GM21576 (cell line): ENCODE data around the gene PBX2.
A peak's percentile ranks its signal among the peaks of the same experiment; 100 is the strongest.
"Not testable (repeated sequence)": the region's sequence is repeated elsewhere in the genome, so short reads cannot be mapped to it uniquely, and the experiment has no call there.

Experiments
- ATAC-seq: cut with Tn5 transposase; IDR thresholded peaks from one replicate; pipeline ENCODE4 v1.9.1; 2021; ENCODE audit warnings: mild to moderate bottlenecking, moderate library complexity; ENCODE audit not compliant: unreplicated experiment

Gene PBX2

GRCh38 chr6:32187725-32188380 lies 2.1 kb downstream of the PBX2 start:
- not testable (repeated sequence) for ATAC-seq

- ATAC-seq = no peak
Observed at GRCh38 chr6:32187009-32187709, 2.8 kb downstream of the PBX2 start.

GRCh38 chr6:32186151-32186840 lies 3.7 kb downstream of the PBX2 start:
- ATAC-seq = not testable (repeated sequence)

GRCh38 chr6:32185681-32186131 lies 4.3 kb downstream of the PBX2 start:
- not testable (repeated sequence) for ATAC-seq

GRCh38 chr6:32184084-32184640 lies 5.8 kb downstream of the PBX2 start, which contains the start of gene AGER:
Gene AGER (minus strand): TSS chr6:32184253. CDS start chr6:32184222, 31 bp downstream.
- ATAC-seq = no peak

GRCh38 chr6:32183483-32184083 lies 6.4 kb downstream of the PBX2 start:
- no peak for ATAC-seq

GRCh38 chr6:32183030-32183429 lies 7.0 kb downstream of the PBX2 start:
- ATAC-seq = no peak

- ATAC-seq = no peak
Observed at GRCh38 chr6:32182555-32182981, 7.4 kb downstream of the PBX2 start.

- ATAC-seq = no peak
Observed at GRCh38 chr6:32181915-32182529, 8.0 kb downstream of the PBX2 start.

GRCh38 chr6:32181148-32181702 lies 8.8 kb downstream of the PBX2 start:
- no peak for ATAC-seq

- ATAC-seq = no peak
Observed at GRCh38 chr6:32179766-32180405, 10.1 kb downstream of the PBX2 start.

GRCh38 chr6:32178547-32179440 lies 11.2 kb downstream of the PBX2 start:
- no peak for ATAC-seq

- peak; percentile 77 for ATAC-seq
Observed at GRCh38 chr6:32177788-32178546, 12.0 kb downstream of the PBX2 start, which contains the start of gene RNF5. Gene RNF5 (plus strand): TSS chr6:32178405. CDS start chr6:32178512, 107 bp downstream.

GRCh38 chr6:32177183-32177787 lies 12.7 kb downstream of the PBX2 start:
- ATAC-seq = no peak

- ATAC-seq = no peak
Observed at GRCh38 chr6:32176476-32177182, 13.4 kb downstream of the PBX2 start.

GRCh38 chr6:32175711-32176475 lies 14.1 kb downstream of the PBX2 start, which contains the start of gene AGPAT1:
Gene AGPAT1 (minus strand): TSS chr6:32176084. CDS start chr6:32171496, 4,588 bp downstream.
- ATAC-seq = peak; percentile 40
